Measurements from ENCODE around the gene IGFBP6.
A peak's percentile ranks its signal among the peaks of the same experiment; 100 is the strongest.

The IGFBP6 gene, protein sequence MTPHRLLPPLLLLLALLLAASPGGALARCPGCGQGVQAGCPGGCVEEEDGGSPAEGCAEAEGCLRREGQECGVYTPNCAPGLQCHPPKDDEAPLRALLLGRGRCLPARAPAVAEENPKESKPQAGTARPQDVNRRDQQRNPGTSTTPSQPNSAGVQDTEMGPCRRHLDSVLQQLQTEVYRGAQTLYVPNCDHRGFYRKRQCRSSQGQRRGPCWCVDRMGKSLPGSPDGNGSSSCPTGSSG

DNA sequence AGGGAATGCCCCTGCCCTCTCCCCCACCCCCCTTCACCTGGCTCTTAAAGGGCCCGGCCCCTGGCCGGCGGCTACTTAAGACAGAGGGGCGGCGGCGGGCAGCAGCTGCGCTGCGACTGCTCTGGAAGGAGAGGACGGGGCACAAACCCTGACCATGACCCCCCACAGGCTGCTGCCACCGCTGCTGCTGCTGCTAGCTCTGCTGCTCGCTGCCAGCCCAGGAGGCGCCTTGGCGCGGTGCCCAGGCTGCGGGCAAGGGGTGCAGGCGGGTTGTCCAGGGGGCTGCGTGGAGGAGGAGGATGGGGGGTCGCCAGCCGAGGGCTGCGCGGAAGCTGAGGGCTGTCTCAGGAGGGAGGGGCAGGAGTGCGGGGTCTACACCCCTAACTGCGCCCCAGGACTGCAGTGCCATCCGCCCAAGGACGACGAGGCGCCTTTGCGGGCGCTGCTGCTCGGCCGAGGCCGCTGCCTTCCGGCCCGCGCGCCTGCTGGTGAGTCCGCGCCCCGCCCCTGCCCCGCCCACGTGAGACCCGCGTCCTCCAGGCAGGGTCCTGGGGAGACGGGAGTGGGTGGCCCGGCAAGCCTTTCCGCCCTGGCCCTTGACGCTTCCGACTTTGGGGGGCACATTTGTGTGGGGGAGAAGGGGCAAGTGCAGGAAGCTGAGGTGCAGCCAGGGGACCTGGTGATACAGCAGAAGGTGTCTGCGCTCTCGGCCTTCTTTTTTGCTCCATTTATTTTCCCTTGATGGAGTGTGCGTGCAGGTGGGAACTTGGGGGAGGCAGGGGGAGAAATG, at the start of gene IGFBP6:
TSS of gene IGFBP6 (plus strand) at position 104 of the 790 bp plus-strand sequence. CDS start at position 155, 51 bp downstream.
- H3K27ac ChIP-seq (ENCODE audit: low read length): no peak within 1 kb of the TSS
- peak within 1 kb of the TSS; percentile 20 for H3K9ac ChIP-seq (ENCODE audit: low read length)
- no peaks in the 10 kb centered on the region for H3K9me3 ChIP-seq (ENCODE audit: control insufficient read depth, low read depth, low read length)
- peak within 1 kb of the TSS; percentile 85 for H3K4me3 ChIP-seq (ENCODE audit: low read length)
- peaks cover 36% of the 10 kb centered on the region for H3K27me3 ChIP-seq (ENCODE audit: control insufficient read depth, insufficient read depth, low read length)
- H3K36me3 ChIP-seq (ENCODE audit: control insufficient read depth, low read depth, low read length): no peaks in the 10 kb centered on the region
- peaks cover 22% of the 10 kb centered on the region for H3K4me1 ChIP-seq (ENCODE audit: control insufficient read depth, low read depth, low read length)

DNA sequence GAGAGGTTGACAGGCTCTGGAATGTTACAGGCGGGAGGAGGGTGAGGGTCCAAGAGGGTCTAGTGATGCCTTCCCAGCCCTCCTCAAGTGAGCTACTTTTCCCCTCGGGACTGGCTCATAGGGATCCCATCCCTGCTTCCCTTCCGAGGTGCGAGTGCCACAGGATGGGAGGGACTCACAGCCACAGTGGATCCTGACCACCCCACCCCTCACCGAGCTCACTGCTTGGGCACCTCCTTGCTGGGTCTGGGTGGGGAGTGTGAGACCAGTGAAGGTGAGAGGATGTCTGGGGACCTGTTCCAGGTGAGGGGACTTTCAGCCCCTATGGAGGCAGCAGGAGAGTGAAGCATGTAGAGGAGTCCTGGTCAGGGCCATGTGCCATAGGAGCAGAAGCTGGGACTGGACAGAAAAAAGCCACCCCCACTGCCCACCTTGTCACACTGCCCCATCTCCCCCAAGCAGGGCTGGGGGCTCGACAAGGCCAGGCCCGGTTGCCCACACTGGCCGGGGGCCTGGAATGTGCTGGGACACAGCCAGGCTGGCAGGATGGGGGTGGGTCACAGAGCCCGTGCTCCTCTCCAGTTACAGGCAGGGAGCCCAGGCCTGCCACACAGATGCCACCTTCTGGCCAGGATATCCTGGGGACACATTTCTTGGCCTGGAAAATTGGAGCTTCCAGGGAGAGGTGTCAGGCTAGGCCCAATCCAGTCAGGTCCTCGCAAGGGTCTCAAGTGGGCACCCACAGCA, 49.3 kb upstream of the IGFBP6 start:
- H3K4me3 ChIP-seq (ENCODE audit: low read length): peak overlapping the region; percentile 23
- no peak overlapping the region for H3K27ac ChIP-seq (ENCODE audit: low read length)

DNA sequence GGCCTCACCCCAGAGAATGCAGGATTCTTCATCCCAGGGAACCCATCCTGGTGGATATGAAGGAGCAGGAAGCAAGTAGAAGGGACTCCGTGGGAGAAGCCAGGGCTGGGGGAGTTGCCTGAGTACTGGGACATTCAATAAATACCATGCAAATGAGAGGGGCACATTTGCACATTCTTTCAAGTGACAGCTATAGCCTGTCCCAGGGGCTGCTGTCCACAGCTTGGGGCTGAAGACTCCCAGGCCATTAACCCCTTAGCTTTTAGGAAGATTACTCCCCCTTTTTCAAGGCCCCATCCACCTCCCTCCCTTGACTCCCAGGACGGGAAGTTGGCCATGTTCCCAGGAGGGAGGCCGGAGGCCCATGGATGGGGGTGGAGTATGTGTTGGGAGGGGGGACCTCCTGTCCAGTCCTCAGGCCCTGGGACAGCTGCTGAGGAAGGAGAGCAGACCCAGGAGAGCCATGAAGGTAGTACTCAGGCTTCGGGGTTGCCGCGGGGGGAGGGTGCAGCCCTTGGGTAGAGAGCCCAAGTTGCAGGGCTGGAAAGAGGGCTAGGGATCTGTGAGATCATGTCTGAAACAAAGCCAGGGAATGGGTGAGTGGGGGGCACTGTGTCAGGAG, 48.6 kb upstream of the IGFBP6 start:
- Histone ChIP-seq H3K4me3 (ENCODE audit: low read length) (peak overlapping the region; percentile 23), H3K27ac (ENCODE audit: low read length) (no peak overlapping the region), H3K36me3 (ENCODE audit: control insufficient read depth, low read depth, low read length) (no peaks in the 10 kb centered on the region), H3K27me3 (ENCODE audit: control insufficient read depth, insufficient read depth, low read length) (peaks cover 23% of the 10 kb centered on the region), H3K9ac (ENCODE audit: low read length) (no peak overlapping the region), H3K9me3 (ENCODE audit: control insufficient read depth, low read depth, low read length) (no peaks in the 10 kb centered on the region), H3K4me1 (ENCODE audit: control insufficient read depth, low read depth, low read length) (peaks cover 58% of the 10 kb centered on the region)

More for the DNA sequence above, 49.3 kb upstream of the IGFBP6 start:
- peaks cover 26% of the 10 kb centered on the region for H3K27me3 ChIP-seq (ENCODE audit: control insufficient read depth, insufficient read depth, low read length)
- peaks cover 56% of the 10 kb centered on the region for H3K4me1 ChIP-seq (ENCODE audit: control insufficient read depth, low read depth, low read length)
- H3K9ac ChIP-seq (ENCODE audit: low read length): no peak overlapping the region
- no peaks in the 10 kb centered on the region for H3K36me3 ChIP-seq (ENCODE audit: control insufficient read depth, low read depth, low read length)
- no peaks in the 10 kb centered on the region for H3K9me3 ChIP-seq (ENCODE audit: control insufficient read depth, low read depth, low read length)

DNA sequence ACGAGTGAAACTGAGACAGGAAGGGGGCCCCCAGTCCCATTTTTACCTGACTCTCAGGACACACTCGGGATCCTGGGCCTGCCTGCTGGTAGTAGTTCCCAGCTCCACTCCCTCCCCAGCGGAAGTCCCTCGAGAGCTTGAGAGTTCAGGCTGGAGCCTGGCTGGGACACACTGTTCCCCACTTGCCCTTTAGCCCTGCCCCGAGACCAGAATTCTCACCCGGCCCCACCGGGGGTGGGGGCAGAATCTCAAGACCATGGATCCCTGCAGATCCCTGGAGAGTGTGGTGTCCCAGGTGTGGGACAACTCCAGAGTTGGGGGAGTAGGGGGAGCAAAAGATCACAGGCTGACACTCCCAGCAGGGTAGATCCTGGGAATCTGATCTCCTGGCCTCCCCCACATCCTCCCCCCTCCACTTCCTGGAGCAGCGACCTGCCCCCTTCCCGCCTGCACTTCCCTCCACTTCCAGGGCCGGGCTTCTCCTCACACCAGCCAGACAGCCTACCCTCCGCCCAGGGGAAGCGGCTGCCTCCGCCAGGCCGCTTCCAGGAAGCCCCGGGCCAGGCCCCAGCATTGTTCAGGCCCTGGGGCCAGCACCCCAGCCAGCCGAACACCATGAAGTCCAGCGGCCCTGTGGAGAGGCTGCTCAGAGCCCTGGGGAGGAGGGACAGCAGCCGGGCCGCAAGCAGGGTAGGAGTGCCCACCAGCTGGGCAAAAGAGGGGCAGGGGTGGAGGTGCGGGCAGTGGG, 47.7 kb upstream of the IGFBP6 start, which contains the start of gene TNS2:
TSS of gene TNS2 (plus strand) at position 495 of the 748 bp plus-strand sequence. CDS start at position 616, 121 bp downstream.
- no peaks in the 10 kb centered on the region for H3K36me3 ChIP-seq (ENCODE audit: control insufficient read depth, low read depth, low read length)

DNA sequence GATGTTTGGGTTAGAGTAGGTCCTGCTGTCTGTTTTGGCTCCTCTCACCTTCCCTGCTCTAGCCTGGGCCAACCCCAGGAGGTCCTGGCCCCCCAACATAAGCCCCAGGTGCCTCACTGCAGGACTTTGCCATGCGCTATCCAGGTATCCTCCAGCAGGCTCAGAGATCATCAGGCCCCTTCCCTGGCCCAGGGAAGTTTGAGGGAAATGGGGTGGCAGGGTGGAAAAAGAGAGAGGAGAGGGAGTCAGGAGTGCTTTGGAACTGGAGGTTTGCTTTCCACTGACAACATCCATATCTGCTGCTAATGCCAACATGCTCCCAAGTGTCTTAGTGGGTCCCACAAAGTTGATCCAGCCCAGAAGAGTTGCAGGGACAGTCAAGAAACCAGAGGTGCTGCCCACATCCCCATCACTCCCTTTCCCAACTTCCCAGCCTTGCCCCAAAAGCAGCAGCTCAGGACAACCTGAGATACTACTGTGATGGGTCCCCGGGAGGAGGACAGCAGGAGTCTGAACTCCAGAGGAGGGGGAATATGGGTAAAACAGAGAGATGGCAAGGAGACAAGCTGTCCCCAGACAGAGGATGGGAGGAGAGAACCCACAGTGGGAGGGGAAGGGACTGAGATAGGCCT, 46.9 kb upstream of the IGFBP6 start:
- Histone ChIP-seq H3K4me3 (ENCODE audit: low read length) (peak overlapping the region; percentile 23), H3K36me3 (ENCODE audit: control insufficient read depth, low read depth, low read length) (no peaks in the 10 kb centered on the region), H3K27ac (ENCODE audit: low read length) (no peak overlapping the region), H3K9ac (ENCODE audit: low read length) (no peak overlapping the region), H3K27me3 (ENCODE audit: control insufficient read depth, insufficient read depth, low read length) (peaks cover 6% of the 10 kb centered on the region), H3K9me3 (ENCODE audit: control insufficient read depth, low read depth, low read length) (no peaks in the 10 kb centered on the region), H3K4me1 (ENCODE audit: control insufficient read depth, low read depth, low read length) (peaks cover 42% of the 10 kb centered on the region)

More for the DNA sequence above, 47.7 kb upstream of the IGFBP6 start, which contains the start of gene TNS2:
- Histone ChIP-seq H3K9ac (ENCODE audit: low read length) (no peak within 1 kb of the TSS), H3K9me3 (ENCODE audit: control insufficient read depth, low read depth, low read length) (no peaks in the 10 kb centered on the region), H3K27ac (ENCODE audit: low read length) (no peak within 1 kb of the TSS), H3K4me1 (ENCODE audit: control insufficient read depth, low read depth, low read length) (peaks cover 49% of the 10 kb centered on the region), H3K27me3 (ENCODE audit: control insufficient read depth, insufficient read depth, low read length) (peaks cover 14% of the 10 kb centered on the region), H3K4me3 (ENCODE audit: low read length) (peak within 1 kb of the TSS; percentile 23)

DNA sequence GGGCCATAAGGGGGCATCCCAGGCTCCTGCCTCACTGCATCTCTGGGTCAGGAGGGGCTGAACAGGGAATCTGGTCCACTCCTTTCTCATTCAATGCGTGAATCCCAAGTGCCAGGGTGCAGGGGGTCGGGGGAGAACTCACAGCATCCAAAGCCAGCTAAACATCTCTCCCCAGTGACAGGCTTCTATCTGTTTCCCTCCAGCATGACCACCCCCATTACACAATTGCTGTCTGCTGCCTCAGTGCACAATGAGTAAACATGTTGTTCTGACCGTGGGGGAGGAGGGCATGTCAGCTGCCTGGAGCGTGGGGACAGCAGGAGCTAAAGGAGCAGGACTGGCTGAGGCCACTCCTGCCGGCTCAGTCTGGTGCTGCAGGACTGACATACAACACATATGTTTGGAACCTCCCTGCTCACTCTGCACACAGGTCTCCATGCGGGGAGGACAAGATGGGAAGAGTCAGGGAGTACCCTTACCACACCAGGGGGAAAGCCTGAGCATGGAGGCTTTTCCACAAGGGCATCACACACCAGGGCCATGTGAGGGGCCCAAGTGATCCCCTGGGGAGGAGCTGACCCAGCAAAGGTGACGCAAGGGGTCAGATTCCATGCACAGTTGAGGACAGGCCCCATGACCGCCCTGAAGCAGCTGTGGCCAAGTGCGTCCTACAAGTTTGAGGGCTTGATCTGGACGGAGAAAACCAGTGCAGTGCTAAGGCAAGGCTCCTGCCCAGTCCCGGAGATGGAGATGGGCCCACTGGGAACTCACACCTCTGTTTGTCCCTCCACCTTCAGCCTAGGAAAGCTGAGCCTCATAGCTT, 46.2 kb upstream of the IGFBP6 start:
- Histone ChIP-seq H3K36me3 (ENCODE audit: control insufficient read depth, low read depth, low read length) (no peaks in the 10 kb centered on the region), H3K4me1 (ENCODE audit: control insufficient read depth, low read depth, low read length) (peaks cover 37% of the 10 kb centered on the region), H3K27me3 (ENCODE audit: control insufficient read depth, insufficient read depth, low read length) (peaks cover under 1% of the 10 kb centered on the region), H3K27ac (ENCODE audit: low read length) (no peak overlapping the region), H3K9ac (ENCODE audit: low read length) (no peak overlapping the region), H3K9me3 (ENCODE audit: control insufficient read depth, low read depth, low read length) (no peaks in the 10 kb centered on the region), H3K4me3 (ENCODE audit: low read length) (no peak overlapping the region)

DNA sequence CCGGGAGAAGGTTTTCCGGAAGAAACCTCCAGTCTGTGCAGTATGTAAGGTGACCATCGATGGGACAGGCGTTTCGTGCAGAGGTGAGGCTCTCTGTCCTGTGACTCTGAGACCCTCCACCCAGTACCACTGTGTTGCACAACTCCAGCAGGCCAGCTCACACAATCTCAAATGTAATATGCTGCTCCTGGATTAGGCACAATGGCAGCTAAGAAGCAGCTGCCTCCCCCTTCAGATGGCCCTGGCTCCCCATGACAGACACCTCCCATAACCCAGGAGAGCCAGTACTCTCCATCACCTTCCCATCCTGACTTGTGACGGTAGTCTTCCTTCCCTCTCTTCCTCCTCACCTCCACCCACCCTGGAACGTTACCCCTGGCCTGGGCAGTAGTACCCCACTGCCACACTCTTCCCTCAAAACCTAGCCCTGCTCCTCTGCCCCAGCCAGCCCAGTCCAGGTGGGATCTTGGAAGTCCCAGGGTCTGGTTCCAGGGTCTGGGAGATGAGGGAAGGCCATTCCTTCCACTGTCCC, 45.5 kb upstream of the IGFBP6 start:
- no peaks in the 10 kb centered on the region for H3K36me3 ChIP-seq (ENCODE audit: control insufficient read depth, low read depth, low read length)
- H3K27me3 ChIP-seq (ENCODE audit: control insufficient read depth, insufficient read depth, low read length): peaks cover 7% of the 10 kb centered on the region
- peaks cover 37% of the 10 kb centered on the region for H3K4me1 ChIP-seq (ENCODE audit: control insufficient read depth, low read depth, low read length)
- no peaks in the 10 kb centered on the region for H3K9me3 ChIP-seq (ENCODE audit: control insufficient read depth, low read depth, low read length)
- no peak overlapping the region for H3K27ac ChIP-seq (ENCODE audit: low read length)
- H3K4me3 ChIP-seq (ENCODE audit: low read length): no peak overlapping the region
- no peak overlapping the region for H3K9ac ChIP-seq (ENCODE audit: low read length)

DNA sequence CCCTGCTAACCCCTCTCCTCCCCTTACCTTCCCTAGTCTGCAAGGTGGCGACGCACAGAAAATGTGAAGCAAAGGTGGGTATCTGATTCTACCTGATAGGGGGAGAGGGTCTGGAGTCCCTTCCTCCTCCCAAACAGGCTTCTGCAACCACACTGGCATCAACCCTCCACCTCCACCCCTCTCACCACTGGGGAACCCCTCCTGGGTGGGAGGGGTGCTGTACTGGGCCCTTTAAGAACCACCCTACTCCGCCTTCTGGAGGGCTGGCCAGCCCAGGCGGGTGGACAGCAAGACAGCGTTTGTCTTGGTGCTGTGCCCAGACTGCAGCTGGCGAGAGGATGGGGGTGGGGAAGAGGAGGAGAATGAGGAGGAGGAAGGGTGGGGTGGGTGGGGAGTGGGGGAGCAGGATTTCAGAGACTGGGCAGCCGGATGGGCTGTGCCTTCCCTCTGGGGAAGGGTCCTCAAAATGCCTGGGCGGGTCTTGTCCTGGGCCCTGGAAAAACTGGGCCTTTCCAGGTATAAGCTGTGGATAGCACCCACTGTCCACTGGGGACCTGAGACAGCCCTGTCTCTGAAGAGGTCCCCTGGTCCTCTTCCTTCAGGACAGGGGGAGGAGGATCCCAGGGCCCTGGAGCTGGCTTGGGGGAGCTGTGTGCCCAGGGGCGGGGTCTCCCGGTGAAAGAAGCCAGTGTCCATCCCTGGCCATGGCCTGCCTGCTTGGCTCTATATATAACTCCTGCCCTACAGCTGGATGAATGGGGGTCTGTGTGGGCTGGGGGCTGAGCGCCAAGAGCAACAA, 44.8 kb upstream of the IGFBP6 start:
- no peak overlapping the region for H3K27ac ChIP-seq (ENCODE audit: low read length)
- no peak overlapping the region for H3K4me3 ChIP-seq (ENCODE audit: low read length)
- no peak overlapping the region for H3K9ac ChIP-seq (ENCODE audit: low read length)
- H3K27me3 ChIP-seq (ENCODE audit: control insufficient read depth, insufficient read depth, low read length): peaks cover 14% of the 10 kb centered on the region
- peaks cover 37% of the 10 kb centered on the region for H3K4me1 ChIP-seq (ENCODE audit: control insufficient read depth, low read depth, low read length)
- no peaks in the 10 kb centered on the region for H3K9me3 ChIP-seq (ENCODE audit: control insufficient read depth, low read depth, low read length)
- H3K36me3 ChIP-seq (ENCODE audit: control insufficient read depth, low read depth, low read length): no peaks in the 10 kb centered on the region
